H9 (cell line): ENCODE measurements around the gene CCDC68. TPM values are rescaled to one million over a fixed set of nuclear protein-coding genes. Genes with fewer than 3 reads are reported as not detected.

Source experiments
- DNase-seq: peaks from one replicate; pipeline ENCODE4 v3.0.0-alpha.2; 2017
- H2AFZ ChIP-seq: one replicate; pipeline ENCODE4 v1.6.1; 2013; ENCODE audit warnings: mild to moderate bottlenecking, low read length, control low read depth, moderate library complexity
- H2AK5ac ChIP-seq: 2 replicates; pipeline ENCODE4 v1.6.1; 2013; ENCODE audit warnings: low read length, control low read depth, mixed read lengths; ENCODE audit not compliant: insufficient read length
- H2BK120ac ChIP-seq: one replicate; pipeline ENCODE4 v1.6.1; 2013; ENCODE audit warnings: low read depth, mild to moderate bottlenecking, low read length, control low read depth, inconsistent platforms; ENCODE audit not compliant: poor library complexity, severe bottlenecking
- H2BK12ac ChIP-seq: 2 replicates; pipeline ENCODE4 v1.6.1; 2013; ENCODE audit warnings: low read length, control low read depth, mixed read lengths, low read depth; ENCODE audit not compliant: insufficient read length
- H2BK15ac ChIP-seq: 2 replicates; pipeline ENCODE4 v1.6.1; 2013; ENCODE audit warnings: low read depth, low read length, control low read depth
- H2BK20ac ChIP-seq: one replicate; pipeline ENCODE4 v1.6.1; 2013; ENCODE audit warnings: low read depth, mild to moderate bottlenecking, low read length, control low read depth, inconsistent platforms; ENCODE audit not compliant: poor library complexity, severe bottlenecking
- H2BK5ac ChIP-seq: 2 replicates; pipeline ENCODE4 v1.6.1; 2013; ENCODE audit warnings: low read length, control low read depth, mixed read lengths; ENCODE audit not compliant: insufficient read length
- H3K14ac ChIP-seq: 2 replicates; pipeline ENCODE4 v1.6.1; 2013; ENCODE audit warnings: low read length, control low read depth; ENCODE audit not compliant: insufficient read depth
- H3K18ac ChIP-seq: 2 replicates; pipeline ENCODE4 v1.6.1; 2013; ENCODE audit warnings: low read depth, mild to moderate bottlenecking, mixed read lengths, low read length, control low read depth; ENCODE audit not compliant: insufficient read length
- H3K23ac ChIP-seq: 2 replicates; pipeline ENCODE4 v1.6.1; 2013; ENCODE audit warnings: low read length, control low read depth, mixed read lengths, low read depth; ENCODE audit not compliant: insufficient read length
- H3K23me2 ChIP-seq: 2 replicates; pipeline ENCODE4 v1.6.1; 2013; ENCODE audit warnings: low read depth, mild to moderate bottlenecking, mixed read lengths, low read length, control low read depth; ENCODE audit not compliant: insufficient read length, poor library complexity, severe bottlenecking
- H3K27ac ChIP-seq: 2 replicates; pipeline ENCODE4 v1.5.1; 2013; ENCODE audit warnings: low read length, control low read depth, mixed read lengths, low read depth; ENCODE audit not compliant: insufficient read length
- H3K27me3 ChIP-seq: 2 replicates; pipeline ENCODE4 v1.6.1; 2013; ENCODE audit warnings: low read length, control low read depth, inconsistent platforms; ENCODE audit not compliant: insufficient read depth
- H3K4ac ChIP-seq: 2 replicates; pipeline ENCODE4 v1.6.1; 2013; ENCODE audit warnings: low read depth, mild to moderate bottlenecking, control low read depth, inconsistent platforms, low read length, moderate library complexity
- H3K4me1 ChIP-seq: 2 replicates; pipeline ENCODE4 v1.6.1; 2013; ENCODE audit warnings: low read length, control low read depth, inconsistent platforms; ENCODE audit not compliant: insufficient read depth
- H3K4me2 ChIP-seq: 2 replicates; pipeline ENCODE4 v1.6.1; 2013; ENCODE audit warnings: low read length, control low read depth, mixed read lengths; ENCODE audit not compliant: insufficient read length, insufficient read depth
- H3K56ac ChIP-seq: 2 replicates; pipeline ENCODE4 v1.6.1; 2013; ENCODE audit warnings: low read depth, mild to moderate bottlenecking, mixed read lengths, low read length, control low read depth; ENCODE audit not compliant: insufficient read length
- H3K79me1 ChIP-seq: 2 replicates; pipeline ENCODE4 v1.6.1; 2013; ENCODE audit warnings: low read depth, mild to moderate bottlenecking, moderate library complexity, low read length, control low read depth, inconsistent platforms; ENCODE audit not compliant: insufficient read depth, poor library complexity, severe bottlenecking
- H3K79me2 ChIP-seq: 2 replicates; pipeline ENCODE4 v1.6.1; 2013; ENCODE audit warnings: low read length, control low read depth, inconsistent platforms; ENCODE audit not compliant: insufficient read depth
- H3K9ac ChIP-seq: 2 replicates; pipeline ENCODE4 v1.6.1; 2013; ENCODE audit warnings: low read length, control low read depth, mixed read lengths; ENCODE audit not compliant: insufficient read length; ENCODE audit errors: extremely low read depth
- H3K9me3 ChIP-seq: one replicate; pipeline ENCODE4 v1.6.1; 2013; ENCODE audit warnings: low read depth, low read length, inconsistent platforms; ENCODE audit not compliant: control insufficient read depth
- H3T11ph ChIP-seq: one replicate; pipeline ENCODE4 v1.6.1; 2013; ENCODE audit warnings: mild to moderate bottlenecking, low read length, control low read depth, inconsistent platforms
- H4K20me1 ChIP-seq: one replicate; pipeline ENCODE4 v1.6.1; 2013; ENCODE audit not compliant: control insufficient read depth, insufficient read length, insufficient read depth
- H4K5ac ChIP-seq: 2 replicates; pipeline ENCODE4 v1.6.1; 2013; ENCODE audit warnings: low read depth, mild to moderate bottlenecking, mixed read lengths, low read length, control low read depth; ENCODE audit not compliant: insufficient read length
- H4K8ac ChIP-seq: replicated peaks from 2 replicates; pipeline ENCODE4 v1.6.1; 2013; ENCODE audit warnings: low read length, control low read depth, mixed read lengths, low read depth; ENCODE audit not compliant: insufficient read length
- H4K91ac ChIP-seq: 2 replicates; pipeline ENCODE4 v1.6.1; 2013; ENCODE audit warnings: low read depth, mild to moderate bottlenecking, moderate library complexity, mixed read lengths, low read length, control low read depth; ENCODE audit not compliant: insufficient read length
- H3K27ac Mint-ChIP-seq, 3 experiments: 2 replicates in 2 of 3; 3 replicates in 1 of 3; pipeline ENCODE4 v1.8.0; 2020 to 2021; ENCODE audit warnings: mixed read lengths in 3 of 3, mild to moderate bottlenecking in 1 of 3, moderate library complexity in 1 of 3
- H3K27me3 Mint-ChIP-seq: 2 replicates; pipeline ENCODE4 v1.8.0; 2021; ENCODE audit warnings: low read depth, mild to moderate bottlenecking, moderate library complexity, mixed read lengths
- H3K36me3 Mint-ChIP-seq, 3 experiments: 2 replicates in 2 of 3; 3 replicates in 1 of 3; pipeline ENCODE4 v1.8.0; 2020 to 2021; ENCODE audit warnings: low read depth in 3 of 3, mixed read lengths in 3 of 3; ENCODE audit not compliant: insufficient read depth in 1 of 3
- H3K4me1 Mint-ChIP-seq, 2 experiments: 2 replicates each; pipeline ENCODE4 v1.8.0; 2020; ENCODE audit warnings: mixed read lengths in 2 of 2
- H3K4me3 Mint-ChIP-seq, 2 experiments: 2 replicates in 1 of 2; 3 replicates in 1 of 2; pipeline ENCODE4 v1.8.0; 2020 to 2021; ENCODE audit warnings: mild to moderate bottlenecking in 2 of 2, mixed read lengths in 2 of 2, moderate library complexity in 1 of 2
- H3K9me3 Mint-ChIP-seq, 2 experiments: 2 replicates in 1 of 2; 3 replicates in 1 of 2; pipeline ENCODE4 v1.8.0; 2020; ENCODE audit warnings: mild to moderate bottlenecking in 2 of 2, mixed read lengths in 2 of 2, moderate library complexity in 1 of 2
- CTCF ChIP-seq: fragments of 200-600 bp; sonication (generic); conservative IDR thresholded peaks from 3 replicates; pipeline ENCODE4 v1.8.0; 2021; ENCODE audit warnings: antibody characterized with exemption, mild to moderate bottlenecking
- WGBS: extraction: QIAGEN DNeasy Blood & Tissue Kit; methylation state at CpG from one replicate; pipeline ENCODE4 v1.1.7; 2013; ENCODE audit warnings: missing lambda C conversion rate, low lambda C conversion rate, mixed read lengths; ENCODE audit not compliant: insufficient read length; ENCODE audit errors: extremely low coverage; 5-methylcytosine and 5-hydroxymethylcytosine counted together
- total RNA-seq: library from RNA; stranded (reverse); gene quantifications from 2 replicates; pipeline ENCODE4 v1.2.1, GENCODE V29; 2021

CCDC68 gene
- total RNA-seq, 1 experiment from 2014 or later = not detected

GRCh38 chr18:54923339-54923956 is 35.8 kb downstream of the CCDC68 start:
- no peak for TF ChIP-seq CTCF
- Histone ChIP-seq H2AK5ac (no peak overlapping the region), H3K9me3 (no peaks in the 10 kb centered on the region), H2BK20ac (no peak overlapping the region), H3K23me2 (no peaks in the 10 kb centered on the region), H3K27ac (no peak overlapping the region), H3K23ac (no peak overlapping the region), H3K18ac (no peak overlapping the region), H4K91ac (no peak overlapping the region), H4K8ac (no peak overlapping the region), H2BK120ac (no peak overlapping the region), H4K20me1 (no peaks in the 10 kb centered on the region), H3K4ac (no peak overlapping the region), H3T11ph (no peak overlapping the region), H4K5ac (no peak overlapping the region), H3K14ac (no peak overlapping the region), H2BK5ac (no peak overlapping the region), H3K79me2 (no peaks in the 10 kb centered on the region), H2BK12ac (no peak overlapping the region), H3K9ac (no peak overlapping the region), H2AFZ (no peak overlapping the region), H2BK15ac (no peak overlapping the region), H3K4me1 (no peaks in the 10 kb centered on the region), H3K56ac (no peak overlapping the region), H3K4me2 (no peak overlapping the region), H3K27me3 (no peaks in the 10 kb centered on the region), H3K79me1 (no peaks in the 10 kb centered on the region)
- DNase-seq = no peak
- 0 out of 7 replicates have a peak overlapping the region, but pooled peaks of 1 of the 3 experiments have one; percentile 27 for H3K27ac Mint-ChIP-seq
- peaks cover 6% of the 10 kb centered on the region in 2 experiments; a peak in 3 of 4 replicates for H3K4me1 Mint-ChIP-seq
- no CpG with 5 or more reads among the region's 4 CpGs for WGBS
- no peaks in the 10 kb centered on the region for H3K9me3 Mint-ChIP-seq
- no peaks in the 10 kb centered on the region for H3K36me3 Mint-ChIP-seq
- H3K4me3 Mint-ChIP-seq = no peak overlapping the region
- H3K27me3 Mint-ChIP-seq = no peaks in the 10 kb centered on the region
